Kidney tubule cell (primary cell): ENCODE results near the gene CKB.
A peak's percentile ranks its signal among the peaks of the same experiment; 100 is the strongest.

Experiments used
- DNase-seq: peaks from one replicate; pipeline ENCODE4 v3.0.0-alpha.2; 2018; ENCODE audit warnings: low spot score

CKB gene

GRCh38 chr14:103549361-103550311 is 27.0 kb upstream of the CKB start:
- DNase-seq: no peak

- DNase-seq: no peak
These were observed 26.1 kb upstream of the CKB start for GRCh38 chr14:103548463-103549351.

GRCh38 chr14:103547941-103548462 is 25.4 kb upstream of the CKB start:
- no peak for DNase-seq

GRCh38 chr14:103547455-103547940 is 24.9 kb upstream of the CKB start:
- no peak for DNase-seq

- peak; percentile 73 for DNase-seq
These were observed 24.2 kb upstream of the CKB start for GRCh38 chr14:103546652-103547454.

GRCh38 chr14:103545915-103546651 is 23.5 kb upstream of the CKB start:
- DNase-seq: no peak

- DNase-seq: no peak
These were observed 22.7 kb upstream of the CKB start for GRCh38 chr14:103545219-103545914.

GRCh38 chr14:103544388-103545218 is 22.0 kb upstream of the CKB start:
- DNase-seq: no peak

GRCh38 chr14:103543721-103544387 is 21.2 kb upstream of the CKB start:
- no peak for DNase-seq

- DNase-seq: no peak
These were observed 20.5 kb upstream of the CKB start for GRCh38 chr14:103543140-103543539.

- peak; percentile 56 for DNase-seq
These were observed 20.0 kb upstream of the CKB start for GRCh38 chr14:103542605-103543088.

GRCh38 chr14:103541709-103542604 is 19.3 kb upstream of the CKB start:
- no peak for DNase-seq

- no peak for DNase-seq
These were observed 18.4 kb upstream of the CKB start for GRCh38 chr14:103540821-103541708.

- no peak for DNase-seq
These were observed 16.6 kb upstream of the CKB start for GRCh38 chr14:103539056-103539825.

GRCh38 chr14:103538291-103539055 is 15.8 kb upstream of the CKB start:
- DNase-seq: no peak
